ENCODE results near the gene SLC44A3.

SLC44A3 gene

GRCh38 chr1:94875794-94876193, 55.6 kb downstream of the SLC44A3 start:
- no peak for DNase-seq

GRCh38 chr1:94876362-94876761, 56.2 kb downstream of the SLC44A3 start:
- DNase-seq: no peak

DNA sequence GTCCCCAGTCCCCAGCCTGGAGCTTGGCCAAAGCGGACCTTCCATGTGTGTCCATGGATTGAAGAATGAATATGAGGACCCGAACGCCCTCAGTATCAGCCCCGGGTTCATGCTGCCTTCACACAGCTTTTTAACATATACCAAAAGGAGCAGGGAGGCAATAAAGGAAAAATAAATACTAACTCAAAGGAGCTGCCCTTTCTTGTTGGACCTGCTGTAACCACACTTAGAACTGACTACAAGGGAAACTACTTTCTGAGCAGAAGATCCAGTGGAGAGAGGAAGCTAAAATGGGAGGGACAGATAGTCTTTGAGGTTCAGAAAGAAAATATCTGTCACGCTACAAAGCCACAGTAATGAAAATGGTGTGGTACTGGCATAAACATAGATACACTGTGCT, 58.2 kb downstream of the SLC44A3 start:
- DNase-seq: no peak

- DNase-seq: peak; percentile 29
Observed at GRCh38 chr1:94883691-94884090, 63.5 kb downstream of the SLC44A3 start.

- DNase-seq: no peak
Observed at GRCh38 chr1:94884106-94884505, 63.9 kb downstream of the SLC44A3 start.

- no peak for DNase-seq
Observed at GRCh38 chr1:94884507-94884906, 64.3 kb downstream of the SLC44A3 start.

DNA sequence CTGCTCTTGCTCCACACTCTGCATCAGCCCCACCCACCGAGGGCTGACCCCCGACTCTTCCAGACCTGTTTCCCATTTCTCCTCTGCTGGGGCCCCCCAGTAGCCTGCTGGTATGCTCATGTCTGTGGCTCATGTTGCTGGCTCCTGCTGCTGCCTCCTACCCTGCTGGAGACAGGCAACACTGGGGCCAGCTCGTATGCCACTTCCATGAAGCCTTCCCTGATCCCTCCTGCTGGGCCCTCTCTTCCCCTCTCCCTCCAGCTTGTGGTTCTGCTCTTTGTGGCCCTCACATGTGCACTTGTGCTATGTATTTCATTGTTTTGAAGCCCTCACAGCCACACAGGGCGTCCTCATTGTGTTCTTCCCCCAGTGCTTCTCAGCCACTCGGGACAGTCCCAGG, 66.2 kb downstream of the SLC44A3 start:
- no peak for DNase-seq

GRCh38 chr1:94887106-94887505, 66.9 kb downstream of the SLC44A3 start:
- no peak for DNase-seq

DNA sequence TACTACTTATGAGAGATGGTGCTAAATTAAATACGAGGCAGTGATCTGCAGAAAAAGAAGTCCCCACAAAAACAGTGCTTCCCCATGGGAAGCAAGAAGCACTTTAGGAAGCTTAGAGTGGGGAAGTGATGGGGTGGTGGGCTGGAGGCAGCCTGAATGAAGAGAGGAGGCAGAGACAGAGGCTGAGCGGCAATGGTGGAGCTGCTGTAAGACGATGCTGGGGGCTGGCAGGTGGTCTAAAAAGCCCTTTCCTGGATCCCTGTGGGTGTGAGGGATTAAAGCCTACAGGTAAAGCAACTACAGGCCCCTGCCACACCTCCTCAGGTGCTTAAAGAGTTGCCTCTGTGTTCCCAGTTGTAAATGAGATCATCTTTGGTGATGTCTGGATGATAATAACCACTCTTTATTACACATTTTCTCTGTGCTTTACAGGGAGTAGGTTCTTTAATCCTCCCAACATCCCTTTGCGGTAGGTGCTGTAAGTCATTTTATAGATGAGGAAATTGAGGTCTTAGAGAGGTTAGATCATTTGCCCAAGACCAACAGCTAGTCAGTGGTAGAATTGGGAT, 67.5 kb downstream of the SLC44A3 start:
- no peak for DNase-seq

- DNase-seq: no peak
Observed at GRCh38 chr1:94888201-94888600, 68.0 kb downstream of the SLC44A3 start.

DNA sequence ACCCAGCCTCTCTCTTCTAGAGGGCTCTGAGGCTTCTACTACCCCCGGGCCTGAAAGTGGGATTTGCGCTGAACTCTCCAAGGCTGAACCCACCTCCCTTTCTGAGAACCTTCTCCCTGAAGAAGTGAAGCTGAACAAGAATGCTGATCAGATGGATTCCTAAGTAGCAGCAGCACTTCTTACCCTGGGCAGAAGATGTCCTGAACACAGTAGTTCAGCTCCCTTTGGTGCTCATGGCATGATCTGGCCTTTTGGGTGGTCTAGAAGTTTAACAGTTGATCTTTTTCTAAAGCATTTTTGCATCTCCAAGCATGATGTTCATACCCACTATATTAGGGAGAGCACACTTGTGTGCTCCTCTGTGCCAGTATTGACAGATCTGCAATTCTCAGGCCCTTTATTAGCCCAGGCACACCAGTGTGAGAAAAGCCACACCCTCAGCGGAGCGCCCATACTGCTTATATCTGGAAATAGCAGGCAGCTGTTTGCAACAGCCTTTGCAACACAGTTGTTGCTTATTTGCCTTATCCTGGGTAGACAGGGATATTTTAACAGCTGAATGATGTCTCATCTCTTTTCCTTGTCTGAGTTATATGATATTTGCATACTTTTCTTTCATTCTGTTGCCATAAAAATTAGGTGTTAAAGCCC, 72.6 kb downstream of the SLC44A3 start:
- DNase-seq: no peak

GRCh38 chr1:94894630-94895029, 74.5 kb downstream of the SLC44A3 start:
- no peak for DNase-seq

DNA sequence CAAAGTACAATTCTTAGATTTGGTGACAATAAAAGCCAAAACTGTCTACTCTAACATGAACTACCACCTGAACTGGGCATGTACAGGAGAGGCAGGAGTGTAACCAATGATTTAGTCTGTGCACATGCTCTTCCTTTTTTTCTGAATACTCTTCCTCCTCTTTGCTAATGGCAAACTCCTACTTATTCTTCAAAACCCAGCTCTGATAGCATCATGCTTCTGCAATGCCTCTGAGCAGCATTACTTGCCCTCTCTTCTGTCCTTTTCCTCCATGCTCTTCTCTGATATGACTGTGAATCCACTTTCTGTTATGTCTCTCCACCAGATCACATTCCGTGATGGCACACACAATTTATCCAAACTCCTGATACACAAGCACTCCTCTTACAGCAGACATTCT, 75.4 kb downstream of the SLC44A3 start:
- no peak for DNase-seq

DNA sequence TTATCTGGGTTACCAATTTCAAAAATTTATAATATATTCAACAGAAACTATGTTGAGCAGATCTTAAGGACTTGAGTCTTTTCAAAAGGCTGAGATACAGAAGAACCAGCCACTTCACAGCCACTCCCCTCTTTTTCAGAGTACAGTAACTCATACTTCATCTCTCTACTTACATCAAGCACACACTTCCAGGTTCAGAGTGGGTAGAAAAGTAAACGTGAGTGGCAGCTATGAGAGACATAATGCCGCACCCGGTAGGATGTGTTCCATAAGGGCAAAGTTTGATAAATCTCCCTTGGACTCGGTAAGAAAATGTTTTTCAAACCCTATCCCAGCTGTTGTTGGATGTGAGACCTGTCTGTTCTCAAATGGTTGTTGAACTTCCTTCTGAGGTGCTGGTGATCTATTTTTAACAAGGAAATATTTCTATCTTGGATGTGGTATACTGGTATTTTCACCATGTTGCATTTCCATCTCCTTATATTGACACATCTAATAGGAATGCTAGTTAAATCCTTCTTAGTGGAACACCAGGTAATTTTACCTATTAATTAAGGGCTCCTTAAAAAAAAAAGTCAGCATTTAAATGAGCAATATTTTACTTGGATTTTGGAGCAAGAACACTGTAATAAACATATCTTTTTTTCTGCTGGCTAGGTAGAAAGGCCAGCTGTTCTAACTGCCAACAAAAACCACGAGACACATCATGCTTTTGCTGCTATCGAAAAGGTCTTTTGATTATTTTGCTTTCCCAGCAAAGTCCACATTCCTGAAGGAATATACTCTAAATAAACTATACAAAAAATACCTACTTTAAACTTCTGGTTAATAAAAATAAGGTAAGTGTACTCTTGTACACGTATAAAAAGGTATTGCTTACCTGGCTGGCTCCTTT, 78.6 kb downstream of the SLC44A3 start:
- DNase-seq: no peak

DNA sequence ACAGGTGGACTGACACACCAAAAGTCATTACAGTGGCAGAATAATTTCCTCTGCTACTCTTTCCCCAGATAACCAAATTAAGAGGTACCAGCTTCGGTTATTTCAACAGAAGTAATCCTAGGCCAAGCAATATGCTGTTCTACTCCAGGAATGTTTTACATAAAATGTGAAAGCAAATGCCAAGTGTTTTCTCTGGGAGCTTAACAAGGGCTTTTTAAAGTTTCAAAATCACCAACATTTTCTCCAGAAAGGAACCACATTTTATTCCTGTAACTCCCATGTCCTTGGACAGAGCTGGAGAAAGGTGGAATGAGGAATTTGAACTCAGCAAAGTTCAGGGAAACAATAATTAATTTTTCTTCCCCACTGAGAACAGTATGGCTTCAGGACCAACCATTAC, 79.6 kb downstream of the SLC44A3 start:
- DNase-seq: no peak

DNA sequence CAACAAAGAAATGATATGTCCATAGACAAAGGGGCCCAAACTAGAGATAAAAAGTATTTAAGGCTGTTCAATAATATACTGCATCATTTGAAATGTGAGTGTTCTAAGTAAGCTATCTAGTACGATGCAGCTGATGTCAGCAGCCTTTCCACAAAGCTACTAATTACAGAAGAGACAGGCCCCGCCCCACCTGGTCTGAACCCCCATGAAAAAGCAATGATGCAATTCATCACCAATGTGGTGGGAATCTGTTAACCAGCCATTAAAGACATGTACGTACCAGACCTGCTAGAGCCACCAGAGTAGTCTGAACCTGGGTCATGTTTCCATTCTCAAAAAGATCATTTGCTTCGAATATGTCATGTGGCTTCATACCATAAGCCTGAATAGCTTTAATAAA, 81.7 kb downstream of the SLC44A3 start:
- no peak for DNase-seq

DNA sequence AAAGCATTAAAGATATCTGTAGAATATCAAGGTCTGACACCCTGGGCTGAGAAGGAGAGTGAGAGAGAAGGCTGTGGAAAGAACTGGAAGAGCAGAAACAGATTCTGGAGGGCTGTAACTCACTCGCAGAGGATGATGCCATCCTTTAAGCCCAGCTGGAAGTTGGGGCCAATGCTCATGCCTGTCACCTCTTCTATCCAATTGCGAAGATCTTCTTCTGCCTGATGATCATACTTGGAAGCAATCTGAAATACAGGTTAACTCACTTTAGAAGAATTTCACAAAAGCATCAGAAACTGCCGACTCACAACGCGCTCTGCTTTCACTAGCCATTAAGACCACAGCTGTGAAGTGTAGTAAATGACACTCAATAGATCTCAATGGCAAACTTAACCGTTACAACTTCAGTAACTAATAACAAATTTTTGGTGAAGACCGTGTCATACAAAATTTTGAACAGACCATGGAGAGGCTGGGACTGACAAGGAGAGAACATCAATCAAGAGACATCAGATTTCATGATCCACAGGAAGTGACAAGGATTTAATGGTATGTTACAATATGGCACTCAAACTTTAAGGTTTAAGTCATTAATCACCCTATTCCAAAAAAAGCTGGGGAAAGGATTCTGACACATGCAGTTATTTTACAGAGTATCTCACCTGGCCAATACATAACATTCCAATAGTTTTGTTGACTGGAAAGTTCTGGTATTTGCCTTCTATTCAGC, 83.3 kb downstream of the SLC44A3 start:
- DNase-seq: no peak

DNA sequence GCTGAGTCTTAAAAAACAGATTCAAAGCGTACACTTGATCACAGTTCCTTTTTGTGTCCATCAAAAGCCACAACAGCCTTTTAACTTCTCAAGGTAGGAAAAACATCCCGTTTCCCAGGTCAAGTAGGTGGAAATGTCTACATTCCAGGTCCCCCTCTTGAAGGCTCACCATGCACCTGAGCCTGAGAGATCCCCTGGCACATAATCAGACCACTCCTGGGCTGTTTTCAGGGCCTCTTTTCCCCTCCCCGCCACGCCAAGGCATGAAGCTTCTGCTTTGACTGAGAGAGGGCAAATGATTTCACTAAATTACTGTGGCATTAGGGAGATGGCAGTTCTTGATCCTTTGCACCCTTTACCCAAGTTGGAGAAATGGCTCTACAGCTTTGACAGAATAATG, 85.0 kb downstream of the SLC44A3 start:
- DNase-seq: no peak

GRCh38 chr1:94906382-94906781, 86.2 kb downstream of the SLC44A3 start:
- DNase-seq: no peak

DNA sequence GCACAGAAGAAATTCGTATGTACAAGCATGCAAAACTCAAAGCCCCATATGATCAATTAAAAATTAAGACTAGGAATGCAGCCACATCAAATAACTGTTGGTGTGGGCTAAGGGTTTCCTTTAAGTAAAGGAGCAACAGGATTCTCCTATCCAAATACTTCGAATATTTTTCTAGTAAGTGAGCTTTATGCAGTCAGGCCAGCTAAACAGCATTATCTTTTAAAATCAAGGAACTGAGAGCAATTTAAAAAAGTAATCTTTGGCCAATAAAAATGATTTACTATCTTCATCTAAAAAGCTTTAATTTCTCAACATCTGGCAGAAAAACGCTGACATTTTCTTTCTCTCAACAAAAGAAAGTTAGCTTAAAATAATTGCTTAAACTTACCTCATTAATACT, 87.0 kb downstream of the SLC44A3 start:
- DNase-seq: no peak

DNA sequence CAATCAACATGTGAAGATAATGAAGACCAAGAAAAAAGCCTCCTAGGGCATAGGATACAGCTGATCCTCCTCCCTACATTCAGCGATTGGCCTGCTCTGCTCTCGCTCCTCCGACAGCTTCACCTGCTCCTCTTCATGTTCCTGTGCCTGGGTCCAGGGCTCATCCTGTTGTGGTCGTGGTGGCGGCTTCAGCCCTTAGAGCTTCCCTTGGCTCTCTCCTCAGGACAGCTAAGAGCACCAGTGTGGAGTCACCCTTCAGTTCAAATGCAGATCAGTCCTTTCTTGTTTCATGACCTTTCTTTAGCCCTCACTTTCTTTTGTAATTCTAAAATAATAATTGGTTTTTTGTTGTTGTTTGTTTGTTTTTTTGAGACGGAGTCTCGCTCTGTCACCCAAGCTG, 88.0 kb downstream of the SLC44A3 start:
- DNase-seq: no peak

GRCh38 chr1:94908965-94909364, 88.8 kb downstream of the SLC44A3 start:
- DNase-seq: no peak

DNA sequence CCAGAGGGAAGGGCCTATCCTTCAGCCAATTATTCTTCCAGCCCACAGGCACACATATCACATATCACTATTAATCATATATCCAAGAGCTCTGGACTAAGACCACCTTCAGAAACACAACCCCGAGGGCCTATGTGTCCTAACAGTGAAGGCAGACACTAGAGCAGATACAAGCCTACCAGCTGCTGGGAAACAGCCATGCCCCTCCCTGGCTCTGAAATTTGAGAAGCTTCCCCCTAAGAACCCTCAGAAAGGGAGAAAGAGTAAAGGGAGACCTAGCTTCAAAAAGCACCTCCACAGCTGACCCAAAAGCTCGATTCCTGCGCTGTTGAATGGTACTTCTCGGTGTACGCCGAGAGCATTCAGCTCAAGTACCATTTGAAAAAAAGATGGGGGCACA, 89.3 kb downstream of the SLC44A3 start:
- DNase-seq: peak; percentile 15
